K562 (cell line): ENCODE measurements around the gene UBR4. TPM values are rescaled to one million over a fixed set of nuclear protein-coding genes. Genes with fewer than 3 reads are reported as not detected.

Source experiments
- ARNT ChIP-seq, 2 experiments: fragments of 450-650 bp; IDR thresholded peaks; 2 replicates each; pipeline ENCODE4 v1.6.1; 2016; ENCODE audit warnings: mild to moderate bottlenecking in 1 of 2
- CBX2 ChIP-seq: fragments of 200-600 bp; sonication (generic); IDR thresholded peaks from one replicate; pipeline ENCODE4 v1.6.1; 2012; ENCODE audit warnings: mild to moderate bottlenecking, low read length, inconsistent platforms; ENCODE audit not compliant: insufficient read depth, poor library complexity, severe bottlenecking
- CCNT2 ChIP-seq: IDR thresholded peaks from 2 replicates; pipeline ENCODE4 v1.6.1; 2011; ENCODE audit warnings: borderline replicate concordance, low read depth, mild to moderate bottlenecking, moderate library complexity, mixed read lengths, low read length; ENCODE audit not compliant: insufficient read length; ENCODE audit errors: extremely low read depth
- CHCHD3 ChIP-seq: fragments of 250-450 bp; sonication (Bioruptor Pico); IDR thresholded peaks from 2 replicates; pipeline ENCODE4 v2.1.2; 2022; ENCODE audit warnings: mild to moderate bottlenecking
- DLX4 ChIP-seq: fragments of 250-450 bp; sonication (Bioruptor Pico); IDR thresholded peaks from 2 replicates; pipeline ENCODE4 v1.6.1; 2021; ENCODE audit warnings: mild to moderate bottlenecking
- DNMT1 ChIP-seq: fragments of 450-650 bp; IDR thresholded peaks from 2 replicates; pipeline ENCODE4 v1.6.1; 2016; ENCODE audit warnings: antibody characterized with exemption, mild to moderate bottlenecking
- ELF2 ChIP-seq: fragments of 250-450 bp; sonication (Bioruptor Pico); IDR thresholded peaks from 2 replicates; pipeline ENCODE4 v1.5.0; 2021; ENCODE audit warnings: mild to moderate bottlenecking
- HNRNPK ChIP-seq: fragments of 200-400 bp; formaldehyde crosslinking; IDR thresholded peaks from one replicate; pipeline ENCODE4 v1.6.1; 2018; ENCODE audit warnings: mild to moderate bottlenecking, low read depth, low read length; ENCODE audit not compliant: poor library complexity, severe bottlenecking
- IRF1 ChIP-seq: sonication (generic); formaldehyde crosslinking; IDR thresholded peaks from 2 replicates; pipeline ENCODE4 v1.8.0; 2022; ENCODE audit warnings: missing genetic modification reagents, mild to moderate bottlenecking, borderline replicate concordance
- PCBP2 ChIP-seq: fragments of 200-400 bp; formaldehyde crosslinking; IDR thresholded peaks from 2 replicates; pipeline ENCODE4 v1.6.1; 2018; ENCODE audit warnings: low read length, low read depth, mild to moderate bottlenecking, moderate library complexity; ENCODE audit not compliant: poor library complexity, severe bottlenecking
- POLR2H ChIP-seq: IDR thresholded peaks from 2 replicates; pipeline ENCODE4 v1.6.1; 2016; ENCODE audit warnings: missing genetic modification characterization, low read depth, mild to moderate bottlenecking, control low read depth, missing compliant biosample characterization, moderate library complexity
- RUNX1 ChIP-seq: sonication (generic); IDR thresholded peaks from 2 replicates; pipeline ENCODE4 v1.6.1; 2016; ENCODE audit warnings: antibody characterized with exemption, low read depth
- SMARCB1 ChIP-seq: IDR thresholded peaks from 2 replicates; pipeline ENCODE4 v1.6.1; 2011; ENCODE audit warnings: improper control_type of control experiment, low read depth; ENCODE audit not compliant: insufficient read length
- TAF7 ChIP-seq: fragments of 450-650 bp; IDR thresholded peaks from 2 replicates; pipeline ENCODE4 v1.6.1; 2016; ENCODE audit warnings: missing genetic modification characterization, missing compliant biosample characterization
- TEAD4 ChIP-seq, 2 experiments: sonication (generic) in 1 of 2; formaldehyde crosslinking in 1 of 2; IDR thresholded peaks; 2 replicates each; pipeline versions ENCODE4 v1.6.1 to v1.8.0; 2012 to 2022; ENCODE audit warnings: borderline replicate concordance in 1 of 2, inconsistent platforms in 1 of 2, low read length in 1 of 2, mild to moderate bottlenecking in 1 of 2, missing genetic modification reagents in 1 of 2
- WHSC1 ChIP-seq: IDR thresholded peaks from one replicate; pipeline ENCODE4 v1.6.1; 2012; ENCODE audit warnings: low read length, control low read depth, inconsistent platforms
- ZBTB8A ChIP-seq: fragments of 450-650 bp; IDR thresholded peaks from 2 replicates; pipeline ENCODE4 v1.6.1; 2018; ENCODE audit warnings: mild to moderate bottlenecking, moderate library complexity; ENCODE audit not compliant: partially characterized antibody
- ZNF146 ChIP-seq: IDR thresholded peaks from one replicate; pipeline ENCODE4 v1.6.1; 2018; ENCODE audit warnings: missing compliant biosample characterization; ENCODE audit not compliant: unreplicated experiment
- polyA plus RNA-seq, 8 experiments: library from polyadenylated mRNA; depleted of rRNA in 4 of 8; stranded (reverse) in 5 of 8; unstranded in 3 of 8; fragments of >200 nt; fragmentation: Nextera tagmentation in 2 of 8; fragmentation: Illumina TruSeq in 1 of 8; extraction: Ambion mirVana in 2 of 8; extraction: Trizol in 1 of 8; gene quantifications; 2 replicates each; pipeline versions ENCODE4 v1.2.1 to v1.2.3, GENCODE V29; 2011 to 2014; ENCODE audit warnings: inconsistent platforms in 1 of 8, missing spikeins in 1 of 8
- total RNA-seq, 7 experiments: library from RNA; depleted of rRNA in 6 of 7; stranded (reverse); fragments of >200 nt in 6 of 7; fragmentation: Illumina TruSeq in 2 of 7; extraction: Trizol in 2 of 7; gene quantifications; 2 replicates each; pipeline versions ENCODE4 v1.2.1 to v1.2.3, GENCODE V29; 2011 to 2021; ENCODE audit warnings: low replicate concordance in 1 of 7
- TF ChIP-seq, protein P1 (sequence below): fragments of 450-650 bp; formaldehyde crosslinking; IDR thresholded peaks from 2 replicates; pipeline ENCODE4 v1.4.0; 2020; ENCODE audit warnings: mild to moderate bottlenecking, moderate library complexity
- TF ChIP-seq, protein P2 (sequence below): IDR thresholded peaks from 3 replicates; pipeline ENCODE4 v1.6.1; 2011; ENCODE audit warnings: borderline replicate concordance, mild to moderate bottlenecking; ENCODE audit not compliant: insufficient read length, insufficient read depth
- TF ChIP-seq, protein P3 (sequence below), 2 experiments: fragments of 450-650 bp in 1 of 2; sonication (generic) in 1 of 2; formaldehyde crosslinking; conservative IDR thresholded peaks; 2 replicates each; pipeline versions ENCODE4 v1.4.0 to v1.8.1; 2020 to 2022; ENCODE audit warnings: mild to moderate bottlenecking in 1 of 2, missing genetic modification reagents in 1 of 2

Gene UBR4
- total and polyA plus RNA-seq, 9 of the 15 experiments (the other 6 are each of a cell fraction or from before 2014, with no cell fraction given) = 55.4 to 277 (median 123) TPM

GRCh38 chr1:19081218-19081893 is 128.7 kb downstream of the UBR4 start (continued):
- no peak for TF ChIP-seq RUNX1
- TF ChIP-seq DNMT1 = no peak
- TF ChIP-seq ZBTB8A = no peak
- TF ChIP-seq CBX2 = no peak
- TF ChIP-seq, protein P1, sequence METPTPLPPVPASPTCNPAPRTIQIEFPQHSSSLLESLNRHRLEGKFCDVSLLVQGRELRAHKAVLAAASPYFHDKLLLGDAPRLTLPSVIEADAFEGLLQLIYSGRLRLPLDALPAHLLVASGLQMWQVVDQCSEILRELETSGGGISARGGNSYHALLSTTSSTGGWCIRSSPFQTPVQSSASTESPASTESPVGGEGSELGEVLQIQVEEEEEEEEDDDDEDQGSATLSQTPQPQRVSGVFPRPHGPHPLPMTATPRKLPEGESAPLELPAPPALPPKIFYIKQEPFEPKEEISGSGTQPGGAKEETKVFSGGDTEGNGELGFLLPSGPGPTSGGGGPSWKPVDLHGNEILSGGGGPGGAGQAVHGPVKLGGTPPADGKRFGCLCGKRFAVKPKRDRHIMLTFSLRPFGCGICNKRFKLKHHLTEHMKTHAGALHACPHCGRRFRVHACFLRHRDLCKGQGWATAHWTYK (CRISPR knock-in tag) = peak; percentile 63; the same call in 1 of the 2 replicates
- TF ChIP-seq HNRNPK = no peak
- 0 out of 2 replicates have a peak, but pooled peaks have one; percentile 23 for TF ChIP-seq TEAD4 (IDR thresholded peaks at IDR 0.05; ENCODE audit: low read length)
- no peak for TF ChIP-seq TEAD4 (CRISPR knock-in tag; IDR thresholded peaks at IDR 0.05; ENCODE audit: borderline replicate concordance)
- TF ChIP-seq IRF1 (CRISPR knock-in tag) = no peak
- no peak for TF ChIP-seq PCBP2
- TF ChIP-seq ZNF146 (CRISPR knock-in tag) = no peak
- TF ChIP-seq, protein P2, sequence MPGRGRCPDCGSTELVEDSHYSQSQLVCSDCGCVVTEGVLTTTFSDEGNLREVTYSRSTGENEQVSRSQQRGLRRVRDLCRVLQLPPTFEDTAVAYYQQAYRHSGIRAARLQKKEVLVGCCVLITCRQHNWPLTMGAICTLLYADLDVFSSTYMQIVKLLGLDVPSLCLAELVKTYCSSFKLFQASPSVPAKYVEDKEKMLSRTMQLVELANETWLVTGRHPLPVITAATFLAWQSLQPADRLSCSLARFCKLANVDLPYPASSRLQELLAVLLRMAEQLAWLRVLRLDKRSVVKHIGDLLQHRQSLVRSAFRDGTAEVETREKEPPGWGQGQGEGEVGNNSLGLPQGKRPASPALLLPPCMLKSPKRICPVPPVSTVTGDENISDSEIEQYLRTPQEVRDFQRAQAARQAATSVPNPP = no peak
- TF ChIP-seq WHSC1 = no peak
- peak; percentile 66 for TF ChIP-seq ELF2 (CRISPR knock-in tag)
- TF ChIP-seq CHCHD3 = no peak
- TF ChIP-seq DLX4 = no peak
- TF ChIP-seq TAF7 (tag) = no peak
- peak; percentile 25 for TF ChIP-seq CCNT2
- no peak for TF ChIP-seq SMARCB1
- no peak for TF ChIP-seq ARNT (IDR thresholded peaks at IDR 0.05)
- TF ChIP-seq, protein P3, sequence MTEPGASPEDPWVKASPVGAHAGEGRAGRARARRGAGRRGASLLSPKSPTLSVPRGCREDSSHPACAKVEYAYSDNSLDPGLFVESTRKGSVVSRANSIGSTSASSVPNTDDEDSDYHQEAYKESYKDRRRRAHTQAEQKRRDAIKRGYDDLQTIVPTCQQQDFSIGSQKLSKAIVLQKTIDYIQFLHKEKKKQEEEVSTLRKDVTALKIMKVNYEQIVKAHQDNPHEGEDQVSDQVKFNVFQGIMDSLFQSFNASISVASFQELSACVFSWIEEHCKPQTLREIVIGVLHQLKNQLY (CRISPR knock-in tag; conservative IDR thresholded peaks at IDR 0.05) = no peak
- TF ChIP-seq POLR2H (tag) = 0 out of 2 replicates have a peak, but pooled peaks have one; percentile 20
